Mucosa of stomach (tissue), 1 donor: Measurements from ENCODE around the gene FBXW4.

Source experiments
- H3K27me3 ChIP-seq: one replicate; pipeline ENCODE4 v1.7.0; 2013; ENCODE audit warnings: mild to moderate bottlenecking, low read length; ENCODE audit not compliant: control insufficient read depth, insufficient read depth
- H3K36me3 ChIP-seq: one replicate; pipeline ENCODE4 v1.7.0; 2013; ENCODE audit warnings: low read length; ENCODE audit not compliant: control insufficient read depth, insufficient read depth
- H3K4me1 ChIP-seq: one replicate; pipeline ENCODE4 v1.7.0; 2013; ENCODE audit warnings: mild to moderate bottlenecking, low read length; ENCODE audit not compliant: control insufficient read depth, insufficient read depth
- H3K4me3 ChIP-seq: one replicate; pipeline ENCODE4 v1.7.0; 2013; ENCODE audit warnings: low read length
- H3K9ac ChIP-seq: one replicate; pipeline ENCODE4 v1.7.0; 2013; ENCODE audit warnings: mild to moderate bottlenecking, low read length, moderate library complexity
- H3K9me3 ChIP-seq: one replicate; pipeline ENCODE4 v1.7.0; 2013; ENCODE audit warnings: mild to moderate bottlenecking, low read length, moderate library complexity; ENCODE audit not compliant: control insufficient read depth
- donor health status: Pancreatic carcinoma.

Gene FBXW4, protein sequence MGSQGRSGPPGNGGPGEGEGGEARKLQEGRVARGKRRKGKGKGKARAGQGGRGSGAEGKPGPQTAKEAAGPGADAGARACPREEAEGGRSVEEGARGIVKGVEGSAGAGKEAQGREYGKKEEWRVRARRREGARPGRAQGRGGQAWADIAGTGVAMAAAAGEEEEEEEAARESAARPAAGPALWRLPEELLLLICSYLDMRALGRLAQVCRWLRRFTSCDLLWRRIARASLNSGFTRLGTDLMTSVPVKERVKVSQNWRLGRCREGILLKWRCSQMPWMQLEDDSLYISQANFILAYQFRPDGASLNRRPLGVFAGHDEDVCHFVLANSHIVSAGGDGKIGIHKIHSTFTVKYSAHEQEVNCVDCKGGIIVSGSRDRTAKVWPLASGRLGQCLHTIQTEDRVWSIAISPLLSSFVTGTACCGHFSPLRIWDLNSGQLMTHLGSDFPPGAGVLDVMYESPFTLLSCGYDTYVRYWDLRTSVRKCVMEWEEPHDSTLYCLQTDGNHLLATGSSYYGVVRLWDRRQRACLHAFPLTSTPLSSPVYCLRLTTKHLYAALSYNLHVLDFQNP

DNA sequence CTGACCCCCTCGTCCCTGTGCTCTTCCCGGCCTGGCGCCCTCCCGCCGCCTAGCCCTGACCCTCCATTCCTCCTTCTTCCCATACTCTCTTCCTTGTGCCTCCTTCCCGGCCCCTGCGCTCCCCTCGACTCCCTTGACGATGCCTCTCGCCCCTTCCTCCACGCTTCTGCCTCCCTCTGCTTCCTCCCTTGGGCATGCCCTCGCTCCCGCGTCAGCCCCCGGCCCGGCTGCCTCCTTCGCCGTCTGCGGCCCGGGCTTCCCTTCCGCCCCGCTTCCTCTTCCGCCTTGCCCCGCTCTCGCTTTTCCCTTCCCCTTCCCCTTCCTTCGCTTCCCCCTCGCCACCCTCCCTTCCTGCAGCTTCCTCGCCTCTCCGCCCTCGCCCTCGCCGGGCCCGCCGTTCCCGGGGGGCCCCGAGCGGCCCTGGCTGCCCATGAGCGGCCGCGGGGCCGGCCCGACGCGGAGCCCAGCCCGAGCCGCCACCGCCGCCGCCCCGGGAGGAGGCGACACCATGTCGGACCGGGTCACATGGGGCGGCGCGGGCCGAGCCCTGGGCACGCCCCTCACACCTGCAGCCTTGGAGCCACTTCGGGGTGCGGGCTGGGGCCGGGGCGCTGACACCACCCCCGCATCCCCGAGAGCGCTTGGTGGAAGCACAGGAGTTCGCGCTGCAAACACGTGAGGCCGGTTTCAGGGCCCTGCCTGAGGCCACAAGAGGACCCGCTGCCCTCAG, at the start of gene FBXW4:
Gene FBXW4, minus strand, starts transcription at position 497 of the 730 bp plus-strand sequence. Its CDS starts 65 bp downstream, at position 432.
- H3K9ac ChIP-seq = peak within 1 kb of the TSS; percentile 100
- no peaks in the 10 kb centered on the region for H3K9me3 ChIP-seq
- no peaks in the 10 kb centered on the region for H3K27me3 ChIP-seq
- H3K4me1 ChIP-seq = peaks cover 18% of the 10 kb centered on the region
- peak within 1 kb of the TSS; percentile 88 for H3K4me3 ChIP-seq
- H3K36me3 ChIP-seq = no peaks in the 10 kb centered on the region

DNA sequence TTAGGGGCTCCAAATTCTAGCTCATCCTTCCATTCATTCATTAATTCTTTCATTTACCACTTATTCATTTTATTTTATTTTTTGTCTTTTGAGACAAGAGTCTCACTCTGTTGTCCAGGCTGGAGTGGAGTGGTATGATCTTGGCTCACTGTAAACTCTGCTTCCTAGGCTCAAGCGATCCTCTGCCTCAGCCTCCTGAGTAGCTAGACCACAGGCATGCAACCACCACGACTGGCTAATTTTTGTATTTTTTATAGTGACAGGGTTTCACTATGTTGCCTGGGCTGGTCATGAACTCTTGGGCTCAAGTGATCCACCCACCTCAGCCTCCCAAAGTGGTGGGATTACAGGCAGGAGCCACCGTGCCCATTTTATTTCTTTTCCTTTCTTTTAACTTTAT, 49.3 kb upstream of the FBXW4 start:
- H3K4me3 ChIP-seq = no peak overlapping the region
- no peaks in the 10 kb centered on the region for H3K9me3 ChIP-seq
- peaks cover 9% of the 10 kb centered on the region for H3K4me1 ChIP-seq
- no peaks in the 10 kb centered on the region for H3K36me3 ChIP-seq
- no peak overlapping the region for H3K9ac ChIP-seq
- H3K27me3 ChIP-seq = no peaks in the 10 kb centered on the region

DNA sequence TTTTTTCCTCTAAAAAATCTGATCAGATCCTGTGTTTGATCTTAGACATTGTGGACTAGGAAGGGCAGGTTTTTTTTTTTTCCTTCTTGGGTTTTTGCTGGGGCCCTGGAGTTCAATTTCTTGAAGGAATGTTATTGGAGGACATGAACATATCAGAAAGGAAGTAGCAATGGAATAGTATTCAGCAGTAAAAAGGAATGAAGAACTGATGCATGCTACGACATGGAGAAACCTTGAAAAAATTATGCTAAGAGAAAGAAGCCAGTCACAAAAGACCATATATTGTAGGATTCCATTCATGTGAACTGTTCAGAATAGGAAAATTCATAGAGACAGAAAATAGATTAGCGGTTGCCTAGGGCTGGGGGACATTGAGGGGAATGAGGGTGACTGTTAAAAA, 47.0 kb upstream of the FBXW4 start:
- peaks cover 9% of the 10 kb centered on the region for H3K4me1 ChIP-seq
- H3K9me3 ChIP-seq = no peaks in the 10 kb centered on the region
- no peaks in the 10 kb centered on the region for H3K27me3 ChIP-seq
- H3K36me3 ChIP-seq = no peaks in the 10 kb centered on the region
- H3K4me3 ChIP-seq = no peak overlapping the region
- H3K9ac ChIP-seq = no peak overlapping the region

DNA sequence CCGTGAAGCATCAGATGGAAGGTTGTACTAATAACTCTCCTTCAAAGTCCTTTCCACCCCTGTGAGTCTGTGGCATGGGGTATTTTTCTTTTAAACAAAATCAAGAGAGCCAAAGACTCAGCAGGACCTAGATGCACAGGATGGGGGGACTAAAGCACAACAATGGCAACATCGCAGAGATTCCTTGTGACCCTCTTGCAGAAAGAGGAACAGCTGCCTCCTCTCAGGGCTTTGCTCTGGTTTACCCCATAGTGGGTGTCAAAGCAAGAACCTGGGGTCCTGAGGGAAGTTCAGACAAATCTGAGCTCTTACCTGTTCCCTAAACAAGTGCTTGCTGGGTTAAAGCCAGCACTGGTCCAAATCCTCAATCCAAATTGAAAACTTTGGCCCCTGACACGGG, 41.7 kb upstream of the FBXW4 start:
- no peaks in the 10 kb centered on the region for H3K4me1 ChIP-seq
- H3K9ac ChIP-seq = no peak overlapping the region
- H3K36me3 ChIP-seq = no peaks in the 10 kb centered on the region
- no peaks in the 10 kb centered on the region for H3K27me3 ChIP-seq
- H3K9me3 ChIP-seq = no peaks in the 10 kb centered on the region
- H3K4me3 ChIP-seq = no peak overlapping the region

DNA sequence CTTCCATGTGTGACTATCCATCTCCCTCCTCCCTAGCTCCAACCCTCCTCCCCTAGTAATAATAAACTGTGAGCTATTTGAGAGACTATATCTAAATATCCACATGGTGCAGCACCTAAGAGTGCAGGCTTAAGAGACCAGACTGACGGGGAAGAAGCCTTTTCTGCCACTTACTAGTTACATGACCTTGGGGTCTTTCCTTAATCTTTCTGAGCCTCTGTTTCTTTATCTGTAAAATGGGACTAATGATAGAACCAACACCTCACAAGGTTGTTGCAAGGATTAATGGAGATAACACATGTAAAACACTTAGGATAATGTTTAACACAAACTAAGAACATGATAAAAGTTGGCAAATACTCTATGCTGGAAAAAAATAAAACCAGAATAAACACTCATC, 37.1 kb upstream of the FBXW4 start:
- H3K9me3 ChIP-seq = no peaks in the 10 kb centered on the region
- no peak overlapping the region for H3K4me3 ChIP-seq
- no peak overlapping the region for H3K9ac ChIP-seq
- no peaks in the 10 kb centered on the region for H3K36me3 ChIP-seq
- no peaks in the 10 kb centered on the region for H3K4me1 ChIP-seq
- H3K27me3 ChIP-seq = no peaks in the 10 kb centered on the region

DNA sequence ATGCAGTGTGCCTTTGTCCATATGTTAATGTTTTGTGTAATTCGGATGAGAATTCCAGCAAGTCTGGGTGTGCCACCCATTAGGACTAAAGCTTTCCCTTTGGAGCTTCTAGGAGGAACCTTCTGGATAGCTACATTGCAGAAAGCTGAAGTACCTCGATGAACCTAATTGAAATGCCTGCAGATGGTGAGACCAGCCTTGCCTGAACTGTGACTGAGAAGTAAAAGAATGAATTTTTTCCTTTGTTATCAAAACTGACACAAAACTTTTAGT, 31.1 kb upstream of the FBXW4 start:
- Histone ChIP-seq H3K27me3 (no peaks in the 10 kb centered on the region), H3K4me1 (peaks cover 12% of the 10 kb centered on the region), H3K9me3 (no peaks in the 10 kb centered on the region), H3K9ac (no peak overlapping the region), H3K4me3 (no peak overlapping the region), H3K36me3 (no peaks in the 10 kb centered on the region)

DNA sequence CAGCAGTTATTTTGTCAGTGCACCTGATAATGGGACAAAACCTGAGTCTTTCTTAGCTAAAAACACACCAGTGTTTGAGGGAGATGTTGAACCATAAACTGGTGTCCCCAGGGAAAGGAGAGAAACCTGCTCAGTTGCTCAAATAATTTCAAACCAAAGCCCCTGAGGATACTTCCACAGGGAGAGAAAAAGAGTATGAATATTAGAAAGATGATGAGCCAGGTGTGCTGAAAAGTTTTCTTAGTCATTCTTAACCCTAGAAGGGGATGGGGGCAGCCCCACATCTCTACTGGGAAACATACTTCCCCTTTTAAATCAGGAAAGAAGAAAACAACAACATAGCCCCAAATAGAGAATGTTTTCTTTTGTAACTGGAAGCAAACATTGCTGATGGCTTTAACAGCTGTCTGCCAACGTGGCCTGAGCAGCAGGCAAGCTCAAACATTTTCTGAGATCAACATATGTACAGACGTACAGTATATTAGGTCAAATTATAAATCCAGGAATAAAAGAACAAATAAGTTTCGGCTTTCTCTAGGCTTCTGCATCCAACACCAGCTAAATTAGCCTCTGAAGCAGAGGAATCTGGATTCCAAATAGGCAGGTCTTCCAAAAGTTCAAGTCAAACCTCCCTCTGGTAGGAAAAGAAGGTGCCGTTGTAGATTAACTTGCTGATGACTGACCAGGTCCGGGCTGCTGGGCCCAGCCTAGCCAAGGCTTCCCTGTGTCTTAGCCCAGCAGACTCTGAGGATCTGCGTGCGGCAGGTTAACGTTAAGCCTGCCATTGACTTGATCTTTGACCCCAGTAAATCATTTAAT, 30.5 kb upstream of the FBXW4 start:
- H3K36me3 ChIP-seq = no peaks in the 10 kb centered on the region
- no peaks in the 10 kb centered on the region for H3K9me3 ChIP-seq
- H3K9ac ChIP-seq = no peak overlapping the region
- H3K4me3 ChIP-seq = no peak overlapping the region
- no peaks in the 10 kb centered on the region for H3K27me3 ChIP-seq
- peaks cover 12% of the 10 kb centered on the region for H3K4me1 ChIP-seq

DNA sequence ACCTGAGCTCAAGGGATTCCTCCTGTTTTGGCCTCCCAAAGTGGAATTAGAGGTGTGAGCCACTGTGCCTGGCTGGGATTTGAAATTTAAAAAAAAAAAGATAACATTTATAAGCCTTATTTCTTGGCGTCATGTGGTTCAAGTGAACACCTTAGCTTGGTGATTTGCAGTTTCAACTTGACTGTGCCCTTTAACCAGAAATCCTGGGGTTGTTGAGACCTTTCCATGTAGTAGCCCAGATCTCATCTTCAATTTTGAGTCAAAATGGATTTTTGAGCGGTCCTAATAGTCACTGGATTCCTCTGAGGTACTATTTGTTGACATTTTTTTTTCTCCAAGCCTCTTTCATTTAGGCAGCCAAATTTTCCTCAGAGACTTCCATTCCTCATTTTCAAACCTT, 29.5 kb upstream of the FBXW4 start:
- Histone ChIP-seq H3K4me3 (no peak overlapping the region), H3K9ac (no peak overlapping the region), H3K36me3 (no peaks in the 10 kb centered on the region), H3K4me1 (peaks cover 12% of the 10 kb centered on the region), H3K27me3 (no peaks in the 10 kb centered on the region), H3K9me3 (no peaks in the 10 kb centered on the region)

DNA sequence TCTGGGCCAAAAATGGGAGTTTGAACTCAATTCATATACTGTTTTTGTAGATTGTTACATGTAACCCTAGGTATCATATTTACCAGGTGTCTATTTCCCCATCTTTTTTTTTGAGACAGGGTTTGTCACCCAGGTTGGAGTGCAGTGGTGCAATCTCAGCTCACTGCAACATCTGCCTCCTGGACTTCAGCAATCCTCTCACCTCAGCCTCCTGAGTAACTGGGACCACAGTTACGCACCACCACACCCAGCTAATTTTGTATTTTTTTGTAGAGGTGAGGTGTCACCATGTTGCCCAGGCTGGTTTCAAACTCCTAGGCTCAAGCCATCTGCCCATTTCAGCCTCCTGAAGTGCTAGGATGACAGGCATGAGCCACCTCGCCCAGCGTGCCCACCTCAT, 28.2 kb upstream of the FBXW4 start:
- no peaks in the 10 kb centered on the region for H3K36me3 ChIP-seq
- H3K4me3 ChIP-seq = no peak overlapping the region
- H3K27me3 ChIP-seq = no peaks in the 10 kb centered on the region
- H3K9me3 ChIP-seq = no peaks in the 10 kb centered on the region
- H3K4me1 ChIP-seq = peaks cover 12% of the 10 kb centered on the region
- H3K9ac ChIP-seq = no peak overlapping the region

DNA sequence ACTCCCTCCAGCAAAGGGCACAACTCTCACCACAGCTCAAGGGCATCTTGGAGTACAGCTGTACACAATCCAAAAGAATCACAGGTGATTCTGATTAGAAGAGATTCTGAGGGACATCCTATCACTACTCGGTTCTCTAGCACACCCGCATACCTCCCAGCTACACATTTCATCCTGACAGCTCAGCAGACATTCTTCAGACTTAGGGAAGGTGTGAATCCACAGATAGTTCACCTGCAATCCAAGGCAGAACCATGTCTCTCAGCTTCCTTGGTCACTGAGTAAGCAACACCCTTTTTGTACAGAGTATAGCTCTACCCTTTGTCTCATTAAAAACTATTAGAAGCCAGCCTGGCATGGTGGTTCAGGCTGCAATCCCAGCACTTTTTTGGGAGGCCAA, 26.8 kb upstream of the FBXW4 start:
- Histone ChIP-seq H3K27me3 (no peaks in the 10 kb centered on the region), H3K36me3 (no peaks in the 10 kb centered on the region), H3K4me3 (no peak overlapping the region), H3K9me3 (no peaks in the 10 kb centered on the region), H3K9ac (no peak overlapping the region), H3K4me1 (peaks cover 17% of the 10 kb centered on the region)

DNA sequence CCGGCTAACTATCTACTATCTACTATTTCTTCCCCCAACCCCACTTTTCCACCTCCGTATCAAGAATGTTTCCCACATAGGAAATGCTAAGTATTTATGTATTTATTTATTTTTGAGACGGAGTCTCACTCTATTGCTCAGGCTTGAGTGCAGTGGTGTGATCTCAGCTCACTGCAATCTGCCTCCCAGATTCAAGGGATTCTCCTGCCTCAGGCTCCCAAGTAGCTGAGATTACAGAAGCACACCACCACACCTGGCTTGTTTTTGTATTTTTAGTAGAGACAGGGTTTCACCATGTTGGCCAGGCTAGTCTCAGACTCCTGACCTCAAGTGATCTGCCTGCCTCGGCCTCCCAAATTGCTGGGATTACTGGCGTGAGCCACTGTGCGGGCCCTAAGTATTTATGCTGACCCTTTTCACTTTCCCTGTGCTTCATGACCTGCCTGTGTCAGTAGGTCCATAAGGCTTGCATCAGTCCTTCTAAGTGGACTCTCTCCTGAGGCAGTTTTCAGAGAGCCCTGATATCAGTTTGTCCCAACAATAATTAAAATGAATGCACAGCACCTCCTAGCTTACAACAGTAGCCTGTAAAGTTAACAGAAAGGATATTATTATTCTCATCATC, 25.7 kb upstream of the FBXW4 start:
- Histone ChIP-seq H3K4me1 (peaks cover 16% of the 10 kb centered on the region), H3K9ac (no peak overlapping the region), H3K36me3 (no peaks in the 10 kb centered on the region), H3K27me3 (no peaks in the 10 kb centered on the region), H3K9me3 (no peaks in the 10 kb centered on the region), H3K4me3 (no peak overlapping the region)
